Placental epithelial cell (primary cell): ENCODE results near the gene KLF11. TPM values are rescaled to one million over a fixed set of nuclear protein-coding genes. Genes with fewer than 3 reads are reported as not detected.

Experiments
- small RNA-seq: library from RNA; depleted of rRNA; stranded (forward); fragments of <200 nt; gene quantifications from one replicate; pipeline ENCODE3, GENCODE V24; 2012
- total RNA-seq: library from RNA; depleted of rRNA; stranded (reverse); fragments of >200 nt; gene quantifications from 2 replicates; pipeline ENCODE4 v1.2.3, GENCODE V29; 2012

Gene KLF11
- 27.5 and 27.7 TPM in 2 replicates for total RNA-seq

DNA sequence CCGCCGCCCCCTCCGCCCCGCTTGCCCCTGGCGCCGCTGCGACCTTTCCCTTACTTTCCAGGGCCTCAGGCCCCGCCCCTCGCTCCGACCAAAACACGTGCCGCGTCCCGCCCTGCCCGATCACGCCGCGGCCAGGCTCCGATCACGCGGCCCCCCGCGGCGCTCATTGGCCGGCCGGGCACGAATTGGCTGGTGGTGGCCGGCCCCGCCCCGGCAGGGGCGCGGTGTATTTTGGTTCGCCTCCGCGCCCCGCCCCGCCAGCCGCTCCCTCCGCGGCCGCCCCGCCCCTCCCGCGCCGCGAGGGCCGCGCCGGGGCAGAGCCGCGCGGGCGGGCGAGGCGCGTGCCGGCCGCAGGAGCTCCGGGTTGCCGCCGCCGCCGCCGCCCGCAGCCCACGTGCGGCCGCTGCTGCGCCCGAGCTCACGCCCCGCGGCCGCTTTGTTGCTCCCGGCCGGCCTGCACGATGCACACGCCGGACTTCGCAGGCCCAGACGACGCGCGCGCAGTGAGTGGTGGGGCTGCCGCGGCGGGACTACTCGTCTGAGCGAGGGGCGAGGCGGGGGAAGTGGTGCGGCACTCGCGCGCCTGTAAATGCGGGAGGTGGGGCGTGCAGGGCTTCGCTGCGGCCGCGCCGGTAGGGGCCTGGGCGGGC is at the start of gene KLF11:
Gene KLF11, plus strand, starts transcription at position 295 of the 650 bp plus-strand sequence. Its CDS starts 167 bp downstream, at position 462.

GRCh38 chr2:10079870-10080535 is 36.7 kb downstream of the KLF11 start, which contains the start of gene CYS1:
Gene CYS1 (minus strand): TSS chr2:10080411. CDS start chr2:10080223, 188 bp downstream.

Small RNA genes within 50 kb of the gene (small RNA-seq; reads per million reads assigned to genes)
- gene RF00568 = not detected

Other genes with a start within 250 kb of the KLF11 start
- gene TAF1B, start 200.1 kb upstream of the KLF11 start, total RNA-seq = 19.0 and 24.7 TPM in 2 replicates
- gene GRHL1, start 91.9 kb upstream of the KLF11 start, total RNA-seq = 6.0 and 8.2 TPM in 2 replicates
- 0.39 TPM in 1 of 2 replicates, not detected in the other for gene CYS1, start 36.9 kb downstream of the KLF11 start, total RNA-seq
- gene RRM2, start 79.2 kb downstream of the KLF11 start, total RNA-seq = 18.5 and 37.1 TPM in 2 replicates